Activated naive CD4-positive, alpha-beta T cell treated with anti-CD3 and anti-CD28 coated beads, Interleukin-2, amount 10 ng/mL, durations not matched to agents 7 days and 5 days (primary cell): ENCODE data around the gene MGAT4C.

ENCODE experiments used
- CTCF ChIA-PET: fragments of 350-600 bp; sonication (Branson Sonifier 250); formaldehyde crosslinking; loops from one replicate; lab custom pipeline; 2021; ENCODE audit warnings: antibody characterized with exemption; lab: Charles Lee
- DNase-seq: peaks from one replicate; pipeline ENCODE4 v3.0.0-alpha.2; 2020
- H3K27ac Mint-ChIP-seq: one replicate; pipeline ENCODE4 v1.8.0; 2021; ENCODE audit warnings: mild to moderate bottlenecking, moderate library complexity, mixed read lengths
- H3K27me3 Mint-ChIP-seq: one replicate; pipeline ENCODE4 v1.8.0; 2021; ENCODE audit warnings: mild to moderate bottlenecking, mixed read lengths
- H3K36me3 Mint-ChIP-seq: one replicate; pipeline ENCODE4 v1.8.0; 2021; ENCODE audit warnings: mixed read lengths
- H3K4me1 Mint-ChIP-seq: one replicate; pipeline ENCODE4 v1.8.0; 2021; ENCODE audit warnings: mixed read lengths
- H3K4me3 Mint-ChIP-seq: one replicate; pipeline ENCODE4 v1.8.0; 2021; ENCODE audit warnings: mild to moderate bottlenecking, moderate library complexity, mixed read lengths
- H3K9me3 Mint-ChIP-seq: one replicate; pipeline ENCODE4 v1.8.0; 2021; ENCODE audit warnings: mixed read lengths

Gene MGAT4C

DNA sequence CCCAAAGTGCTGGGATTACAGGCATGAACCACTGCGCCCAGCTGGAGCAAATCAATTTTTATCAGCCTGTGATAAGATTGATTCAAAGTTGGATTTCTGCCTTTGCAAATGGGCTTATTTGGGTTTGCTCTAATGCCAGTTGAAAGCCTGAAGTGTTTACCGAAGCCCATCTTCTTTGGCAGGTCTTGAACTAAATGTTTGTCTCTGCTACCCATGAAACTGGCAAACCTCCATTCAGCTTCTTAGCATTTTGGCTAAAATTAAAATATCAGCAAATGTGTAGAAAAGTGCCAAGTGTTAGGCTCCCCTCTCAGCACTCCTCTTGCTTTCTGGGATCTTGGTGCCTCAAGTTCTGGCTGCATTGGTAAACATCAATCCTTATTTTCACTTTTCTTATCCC lies 61.5 kb downstream of the MGAT4C start:
- Mint-ChIP-seq H3K36me3 (no peaks in the 10 kb centered on the region), H3K9me3 (no peaks in the 10 kb centered on the region), H3K4me3 (no peak overlapping the region), H3K27ac (no peak overlapping the region), H3K4me1 (no peaks in the 10 kb centered on the region), H3K27me3 (no peaks in the 10 kb centered on the region)
- CTCF ChIA-PET: no interaction called here
- DNase-seq: no peak

DNA sequence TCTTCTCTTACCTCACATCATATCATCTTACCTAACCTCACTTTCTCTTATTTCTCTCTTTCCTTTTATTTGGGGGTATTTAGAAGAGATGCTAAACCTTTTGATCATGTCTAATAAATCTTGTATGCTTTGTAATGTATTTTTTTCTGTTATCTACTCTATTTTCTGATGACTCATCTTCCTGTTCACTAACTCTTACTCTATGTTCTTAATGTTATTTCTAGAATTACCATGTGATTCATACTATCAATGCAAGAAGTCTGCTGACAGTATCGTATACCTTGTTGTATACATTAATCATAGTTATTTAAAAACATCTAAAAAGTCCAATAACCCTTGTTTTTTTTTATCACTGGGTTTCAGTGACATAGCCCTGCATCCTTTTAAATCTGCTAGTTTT lies 62.3 kb downstream of the MGAT4C start:
- Mint-ChIP-seq H3K9me3 (no peaks in the 10 kb centered on the region), H3K4me1 (no peaks in the 10 kb centered on the region), H3K27ac (no peak overlapping the region), H3K27me3 (no peaks in the 10 kb centered on the region), H3K4me3 (no peak overlapping the region), H3K36me3 (no peaks in the 10 kb centered on the region)
- no peak for DNase-seq
- CTCF ChIA-PET: no interaction called here

DNA sequence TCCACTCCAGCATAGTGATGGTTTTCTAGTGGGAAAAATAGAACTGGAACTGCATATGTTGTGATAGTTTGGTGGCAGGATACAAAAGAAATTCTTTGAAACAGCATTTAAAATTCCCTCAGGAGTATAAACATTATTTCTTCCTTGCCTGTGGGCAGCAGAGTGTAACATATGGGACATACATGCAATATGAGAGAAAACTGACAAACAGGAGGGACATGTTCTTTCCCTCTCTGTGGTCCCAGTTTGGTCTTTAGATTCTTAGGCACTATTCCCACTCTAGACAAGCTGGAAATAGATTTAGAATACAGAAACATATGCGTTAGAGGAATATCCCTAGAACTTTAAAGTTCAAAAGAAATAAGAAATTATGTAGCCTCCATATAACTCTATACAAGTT lies 68.0 kb downstream of the MGAT4C start:
- no peak overlapping the region for H3K4me3 Mint-ChIP-seq
- CTCF ChIA-PET: no interaction called here
- H3K27me3 Mint-ChIP-seq: no peaks in the 10 kb centered on the region
- no peak for DNase-seq
- H3K27ac Mint-ChIP-seq: no peak overlapping the region
- H3K4me1 Mint-ChIP-seq: no peaks in the 10 kb centered on the region
- H3K9me3 Mint-ChIP-seq: no peaks in the 10 kb centered on the region
- H3K36me3 Mint-ChIP-seq: no peaks in the 10 kb centered on the region

DNA sequence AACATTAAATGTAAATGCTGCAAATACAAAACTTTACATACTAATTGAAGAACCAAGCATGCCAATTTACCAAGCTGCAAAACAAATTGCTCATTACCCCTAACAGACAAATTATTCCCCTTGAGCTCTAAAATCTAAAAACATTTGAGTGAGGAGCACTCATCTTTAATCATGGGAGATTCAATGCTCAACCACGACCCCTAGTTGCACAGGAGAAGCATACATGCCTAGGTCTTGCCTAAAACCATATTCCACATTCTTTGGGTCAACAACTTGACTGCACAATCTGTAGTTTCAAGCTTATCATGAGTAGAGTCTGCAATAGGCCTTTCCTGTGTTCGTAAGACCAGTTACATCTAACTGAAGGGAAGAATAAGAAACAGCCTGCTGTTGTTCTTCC lies 69.7 kb downstream of the MGAT4C start:
- no peaks in the 10 kb centered on the region for H3K9me3 Mint-ChIP-seq
- DNase-seq: no peak
- no peak overlapping the region for H3K27ac Mint-ChIP-seq
- H3K4me3 Mint-ChIP-seq: no peak overlapping the region
- no peaks in the 10 kb centered on the region for H3K27me3 Mint-ChIP-seq
- no peaks in the 10 kb centered on the region for H3K4me1 Mint-ChIP-seq
- no peaks in the 10 kb centered on the region for H3K36me3 Mint-ChIP-seq
- CTCF ChIA-PET: no interaction called here

DNA sequence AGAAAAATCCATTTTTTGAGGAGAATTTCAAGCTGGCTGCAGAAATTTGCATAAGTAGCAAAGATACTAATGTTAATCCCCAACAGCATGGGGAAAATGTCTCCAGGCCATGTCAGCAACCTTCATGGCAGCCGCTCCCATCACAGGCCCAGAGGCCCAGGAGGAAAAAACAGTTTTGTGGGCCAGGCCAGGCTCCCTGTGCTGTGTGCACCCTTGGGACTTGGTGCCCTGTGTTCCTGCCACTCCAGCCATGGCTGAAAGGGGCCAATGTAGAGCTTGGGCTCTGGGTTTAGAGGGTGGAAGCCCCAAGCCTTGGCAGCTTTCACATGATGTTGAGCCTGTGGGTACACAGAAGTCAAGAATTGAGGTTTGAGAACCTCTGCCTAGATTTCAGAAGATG lies 76.3 kb downstream of the MGAT4C start:
- CTCF ChIA-PET: no interaction called here
- no peak overlapping the region for H3K27ac Mint-ChIP-seq
- DNase-seq: no peak

DNA sequence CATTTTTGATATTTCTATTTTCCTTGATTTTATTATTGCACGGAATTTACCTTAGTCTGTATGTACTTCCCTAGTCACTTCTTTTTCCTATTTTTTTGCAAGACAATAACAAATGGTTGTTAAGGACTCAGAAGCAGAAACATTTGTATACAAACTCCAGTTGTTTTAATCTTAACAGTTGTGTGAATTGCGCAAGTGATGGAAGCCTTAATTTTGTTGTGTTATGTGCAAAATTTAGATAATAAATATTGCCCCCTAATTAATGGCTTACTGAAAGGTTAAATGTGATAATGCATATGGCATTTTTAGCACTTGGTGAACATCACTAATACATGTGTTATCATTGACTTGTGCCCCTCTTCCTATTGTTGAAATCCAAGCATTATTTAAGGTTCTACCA lies 82.0 kb downstream of the MGAT4C start:
- no peak for DNase-seq
- no peaks in the 10 kb centered on the region for H3K36me3 Mint-ChIP-seq
- no peak overlapping the region for H3K27ac Mint-ChIP-seq
- H3K4me3 Mint-ChIP-seq: no peak overlapping the region
- no peaks in the 10 kb centered on the region for H3K4me1 Mint-ChIP-seq
- H3K27me3 Mint-ChIP-seq: no peaks in the 10 kb centered on the region
- peaks cover under 1% of the 10 kb centered on the region for H3K9me3 Mint-ChIP-seq
- CTCF ChIA-PET: no interaction called here

More for the DNA sequence above, 76.3 kb downstream of the MGAT4C start:
- Mint-ChIP-seq H3K4me3 (no peak overlapping the region), H3K4me1 (no peaks in the 10 kb centered on the region), H3K36me3 (no peaks in the 10 kb centered on the region), H3K27me3 (no peaks in the 10 kb centered on the region), H3K9me3 (peaks cover 11% of the 10 kb centered on the region)

DNA sequence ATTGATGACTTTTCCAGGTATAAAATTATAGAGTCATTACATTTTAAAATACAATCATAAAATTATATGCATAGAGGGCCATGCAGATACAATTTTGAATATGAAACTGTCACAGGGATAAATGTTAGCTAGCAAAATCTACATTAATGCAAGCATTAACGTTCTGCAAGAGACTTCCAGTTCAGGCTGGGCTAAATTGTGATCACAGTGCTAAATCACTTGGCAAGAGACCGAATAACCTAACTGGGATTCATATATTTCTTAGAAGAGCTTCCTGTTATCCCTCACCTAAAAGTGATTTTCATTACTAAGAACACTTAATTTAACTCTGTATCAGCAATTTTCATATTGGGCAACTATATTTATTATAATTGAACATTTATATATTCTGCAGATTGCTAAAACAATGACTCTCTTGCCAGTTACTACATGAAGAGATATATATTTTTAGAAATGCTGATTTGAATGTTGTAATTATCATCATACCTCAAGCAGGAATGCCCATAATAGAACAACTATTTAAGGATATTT lies 83.2 kb downstream of the MGAT4C start:
- no peaks in the 10 kb centered on the region for H3K9me3 Mint-ChIP-seq
- no peak overlapping the region for H3K4me3 Mint-ChIP-seq
- H3K27ac Mint-ChIP-seq: no peak overlapping the region
- CTCF ChIA-PET: no interaction called here
- H3K4me1 Mint-ChIP-seq: no peaks in the 10 kb centered on the region
- DNase-seq: no peak
- no peaks in the 10 kb centered on the region for H3K27me3 Mint-ChIP-seq
- no peaks in the 10 kb centered on the region for H3K36me3 Mint-ChIP-seq

DNA sequence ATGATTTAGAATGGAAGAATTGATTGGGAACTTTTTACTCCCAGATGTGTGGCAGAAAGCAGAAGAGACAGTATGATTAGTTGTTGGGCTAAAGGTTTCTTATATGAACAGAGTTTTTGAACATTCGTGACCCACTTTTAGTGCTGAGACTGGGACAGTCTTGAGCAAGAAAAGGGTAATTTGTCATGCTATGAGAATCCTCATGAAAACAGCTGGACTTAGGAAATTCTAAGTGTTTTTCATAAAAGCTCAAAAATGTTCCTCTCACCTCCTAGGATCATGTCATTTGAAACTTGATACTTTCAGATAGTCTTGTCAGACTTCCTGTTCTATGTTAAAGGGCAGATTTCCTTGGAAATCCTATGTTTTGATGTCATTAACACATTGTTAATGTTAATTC lies 86.1 kb downstream of the MGAT4C start:
- Mint-ChIP-seq H3K4me1 (no peaks in the 10 kb centered on the region), H3K4me3 (no peak overlapping the region), H3K27me3 (no peaks in the 10 kb centered on the region), H3K9me3 (no peaks in the 10 kb centered on the region), H3K27ac (no peak overlapping the region), H3K36me3 (no peaks in the 10 kb centered on the region)
- CTCF ChIA-PET: no interaction called here
- DNase-seq: no peak

DNA sequence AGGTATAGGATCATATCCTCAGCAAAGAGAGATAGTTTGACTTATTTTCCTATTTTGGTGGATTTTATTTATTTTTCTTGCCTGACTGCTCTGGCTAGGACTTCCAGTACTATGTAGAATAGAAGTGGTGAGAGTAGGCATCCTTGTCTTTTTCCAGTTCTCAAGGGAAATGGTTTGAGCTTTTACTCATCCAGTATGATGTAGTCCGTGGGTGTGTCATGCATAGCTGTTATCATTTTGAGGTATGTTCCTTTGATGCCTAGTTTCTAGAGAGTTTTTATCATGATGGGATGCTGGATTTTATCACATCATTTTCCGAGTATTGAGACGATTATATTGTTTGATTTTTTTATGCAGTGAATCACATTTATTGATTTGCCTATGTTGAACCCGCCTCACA lies 97.2 kb downstream of the MGAT4C start:
- H3K27ac Mint-ChIP-seq: no peak overlapping the region
- no peaks in the 10 kb centered on the region for H3K36me3 Mint-ChIP-seq
- no peak overlapping the region for H3K4me3 Mint-ChIP-seq
- CTCF ChIA-PET: no interaction called here
- peaks cover 6% of the 10 kb centered on the region for H3K9me3 Mint-ChIP-seq
- H3K4me1 Mint-ChIP-seq: no peaks in the 10 kb centered on the region
- no peak for DNase-seq
- H3K27me3 Mint-ChIP-seq: no peaks in the 10 kb centered on the region

DNA sequence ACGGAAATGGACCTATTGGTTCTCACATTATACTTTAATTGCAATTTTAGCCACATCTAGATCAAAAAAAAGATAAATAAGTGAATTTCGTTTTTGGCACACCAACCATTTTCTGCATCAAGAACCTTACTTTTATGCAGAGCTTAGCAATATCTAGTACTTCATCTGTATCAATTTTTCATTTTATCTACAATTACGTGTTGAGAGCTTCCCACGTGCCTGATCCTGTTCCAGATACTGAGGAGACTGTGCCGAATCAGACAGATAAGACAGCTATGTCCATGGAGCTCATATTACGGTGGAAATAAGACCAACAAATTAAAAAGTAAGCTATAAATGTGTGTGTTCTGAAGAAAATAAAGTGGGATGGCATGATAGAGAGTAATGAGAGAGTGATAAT lies 101.6 kb downstream of the MGAT4C start:
- CTCF ChIA-PET: no interaction called here

DNA sequence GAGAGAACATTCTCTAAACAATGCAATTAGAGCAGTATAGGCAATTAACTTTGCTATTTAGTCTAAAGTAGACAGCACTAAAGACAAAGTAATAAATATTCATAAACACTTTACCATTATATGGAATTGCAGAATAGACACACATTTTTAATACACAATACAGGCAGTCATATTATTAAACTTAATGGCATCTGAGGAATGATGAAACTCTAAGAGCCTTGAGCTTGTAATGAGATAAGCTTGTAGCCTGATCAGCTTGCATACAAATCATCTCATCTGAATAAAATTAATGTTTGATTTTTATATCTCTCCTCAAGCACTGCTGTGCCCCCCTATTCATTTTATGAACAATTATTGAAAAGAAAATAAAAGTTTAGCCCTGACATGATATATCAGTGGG lies 107.6 kb downstream of the MGAT4C start:
- CTCF ChIA-PET: no interaction called here
- Mint-ChIP-seq H3K27ac (no peak overlapping the region), H3K4me3 (no peak overlapping the region), H3K4me1 (no peaks in the 10 kb centered on the region), H3K27me3 (no peaks in the 10 kb centered on the region), H3K36me3 (no peaks in the 10 kb centered on the region), H3K9me3 (no peaks in the 10 kb centered on the region)
- no peak for DNase-seq

More for the DNA sequence above, 101.6 kb downstream of the MGAT4C start:
- H3K27me3 Mint-ChIP-seq: no peaks in the 10 kb centered on the region
- no peak for DNase-seq
- H3K27ac Mint-ChIP-seq: no peak overlapping the region
- H3K4me1 Mint-ChIP-seq: no peaks in the 10 kb centered on the region
- H3K4me3 Mint-ChIP-seq: no peak overlapping the region
- peaks cover 2% of the 10 kb centered on the region for H3K9me3 Mint-ChIP-seq
- H3K36me3 Mint-ChIP-seq: no peaks in the 10 kb centered on the region

DNA sequence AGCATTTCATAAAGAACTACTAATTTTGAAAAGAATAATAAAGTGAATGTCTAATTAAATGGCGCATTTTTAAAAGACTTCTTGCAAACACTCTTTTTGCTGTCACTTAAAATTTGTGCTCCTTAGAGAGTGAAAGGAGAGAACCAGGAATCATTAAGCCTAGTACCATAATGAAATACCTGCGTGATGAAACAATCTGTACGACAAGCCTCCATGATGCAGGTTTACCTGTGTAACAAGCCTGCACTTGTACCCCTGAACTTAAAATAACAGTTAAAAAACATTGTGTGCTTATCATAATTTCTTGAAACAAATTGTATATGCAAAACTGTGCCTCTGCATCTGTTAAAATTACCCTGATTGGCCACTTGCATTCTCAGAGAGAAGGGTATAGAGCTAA lies 108.1 kb downstream of the MGAT4C start:
- Mint-ChIP-seq H3K4me3 (no peak overlapping the region), H3K4me1 (no peaks in the 10 kb centered on the region), H3K36me3 (no peaks in the 10 kb centered on the region), H3K27ac (no peak overlapping the region), H3K27me3 (no peaks in the 10 kb centered on the region), H3K9me3 (no peaks in the 10 kb centered on the region)
- CTCF ChIA-PET: no interaction called here
- no peak for DNase-seq

DNA sequence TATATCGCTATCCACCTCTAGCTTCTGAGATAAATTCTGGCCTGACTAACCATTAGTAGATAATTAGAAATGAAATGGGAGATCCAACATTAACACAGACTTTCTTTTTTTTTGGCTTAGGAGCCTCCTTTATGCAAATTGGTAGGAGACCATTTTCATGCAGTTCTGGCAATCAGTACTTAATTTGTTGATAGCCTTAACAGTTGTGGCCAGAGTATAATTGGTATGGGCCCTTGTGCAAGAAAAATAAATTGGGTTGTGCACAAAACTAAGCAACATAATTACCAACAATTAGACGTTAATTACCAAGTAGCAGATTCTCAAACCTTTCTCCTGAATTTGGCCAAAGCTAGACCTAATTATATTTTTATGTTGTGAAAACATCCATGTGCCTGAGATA lies 111.0 kb downstream of the MGAT4C start:
- Mint-ChIP-seq H3K36me3 (no peaks in the 10 kb centered on the region), H3K4me3 (no peak overlapping the region), H3K27me3 (no peaks in the 10 kb centered on the region), H3K4me1 (no peaks in the 10 kb centered on the region), H3K27ac (no peak overlapping the region), H3K9me3 (no peaks in the 10 kb centered on the region)
- CTCF ChIA-PET: no interaction called here
- DNase-seq: no peak

DNA sequence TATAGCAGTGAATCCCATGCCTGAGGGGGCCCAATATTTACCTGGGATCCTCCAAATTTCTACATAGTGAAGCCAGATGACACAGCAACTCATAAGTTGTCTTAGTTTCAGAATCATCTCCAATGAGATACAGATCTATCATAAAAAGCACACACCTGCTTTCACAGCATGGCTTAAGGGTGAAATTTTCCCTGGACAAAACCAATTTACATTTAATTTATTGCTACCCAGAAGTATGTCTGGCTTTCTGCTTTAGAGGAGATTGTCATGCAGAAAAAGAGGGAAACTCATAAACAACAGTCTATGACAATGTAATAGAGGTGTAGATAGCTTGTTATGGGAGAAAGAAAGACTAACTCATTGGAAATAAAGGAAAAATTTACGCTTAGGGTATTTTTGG lies 113.0 kb downstream of the MGAT4C start:
- H3K36me3 Mint-ChIP-seq: no peaks in the 10 kb centered on the region
- no peaks in the 10 kb centered on the region for H3K9me3 Mint-ChIP-seq
- CTCF ChIA-PET: no interaction called here
- H3K4me3 Mint-ChIP-seq: no peak overlapping the region
- no peak for DNase-seq
- no peaks in the 10 kb centered on the region for H3K4me1 Mint-ChIP-seq
- no peak overlapping the region for H3K27ac Mint-ChIP-seq
- H3K27me3 Mint-ChIP-seq: no peaks in the 10 kb centered on the region

DNA sequence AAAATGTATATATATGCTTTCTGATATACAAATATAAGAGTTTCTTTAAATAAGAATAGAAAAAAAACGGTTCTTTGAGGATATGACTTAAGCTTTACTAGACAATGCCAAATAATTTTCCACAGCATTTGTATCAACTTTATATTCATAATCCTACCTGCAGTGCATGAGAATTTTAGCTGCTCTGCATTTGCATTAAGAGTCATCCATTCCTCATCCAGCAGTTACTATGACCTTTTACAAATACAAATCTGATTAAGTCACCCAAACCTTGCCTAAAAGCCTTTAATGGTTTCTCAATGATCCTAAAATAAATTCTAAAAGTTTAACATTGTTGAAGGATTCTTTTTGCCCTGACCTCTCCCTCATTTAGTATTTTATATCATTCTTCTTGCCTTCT lies 116.5 kb downstream of the MGAT4C start:
- CTCF ChIA-PET: no interaction called here

DNA sequence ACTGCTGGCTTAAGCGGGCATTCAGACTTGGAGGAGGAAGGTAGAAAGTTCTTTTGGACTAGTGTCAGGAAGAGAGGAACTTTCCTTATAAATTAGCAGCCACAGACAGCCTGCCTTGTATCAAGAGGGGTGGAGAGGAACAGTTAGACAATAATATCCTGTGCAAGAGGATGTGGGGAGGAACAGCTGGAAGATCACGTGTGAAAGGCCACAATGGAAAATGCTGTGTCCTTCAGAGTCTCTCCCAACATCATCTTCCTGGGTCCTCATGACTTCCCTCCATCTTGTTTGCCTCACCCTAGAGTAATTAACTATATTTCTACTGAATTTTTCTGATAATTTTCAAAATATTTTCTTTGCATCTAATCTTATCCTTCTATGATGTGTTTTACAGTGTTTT lies 117.4 kb downstream of the MGAT4C start:
- H3K36me3 Mint-ChIP-seq: no peaks in the 10 kb centered on the region
- H3K4me1 Mint-ChIP-seq: no peaks in the 10 kb centered on the region
- CTCF ChIA-PET: no interaction called here
- no peak overlapping the region for H3K27ac Mint-ChIP-seq
- no peak overlapping the region for H3K4me3 Mint-ChIP-seq
- no peaks in the 10 kb centered on the region for H3K27me3 Mint-ChIP-seq
- no peaks in the 10 kb centered on the region for H3K9me3 Mint-ChIP-seq
- no peak for DNase-seq

More for the DNA sequence above, 116.5 kb downstream of the MGAT4C start:
- no peak for DNase-seq
- Mint-ChIP-seq H3K4me3 (no peak overlapping the region), H3K36me3 (no peaks in the 10 kb centered on the region), H3K27me3 (no peaks in the 10 kb centered on the region), H3K4me1 (no peaks in the 10 kb centered on the region), H3K27ac (no peak overlapping the region), H3K9me3 (no peaks in the 10 kb centered on the region)
